ENCODE measurements around the gene ANKMY2. TPM values are rescaled to one million over a fixed set of nuclear protein-coding genes. Genes with fewer than 3 reads are reported as not detected.

Gene ANKMY2
- total RNA-seq, 2 donors from 2014 or later, result 8.6 to 12.5 TPM

GRCh38 chr7:16558761-16559302 is 86.7 kb downstream of the ANKMY2 start:
- no peaks in the 10 kb centered on the region for H3K27me3 ChIP-seq
- ATAC-seq (no peak), DNase-seq (no peak)

GRCh38 chr7:16556359-16556758 is 89.2 kb downstream of the ANKMY2 start:
- intact Hi-C loops (cut with DNase I), result no loop called here
- DNase-seq (no peak), ATAC-seq (no peak)
- Histone ChIP-seq H3K9me3 (no peaks in the 10 kb centered on the region), H3K36me3 (replicated peaks in 1 of 2; ENCODE audit: insufficient read depth in 1 of 2, low read depth in 2 of 2) (no peaks in the 10 kb centered on the region), H3K27ac (no peak overlapping the region), H3K4me3 (no peak overlapping the region), H3K4me1 (no peaks in the 10 kb centered on the region), H3K27me3 (no peaks in the 10 kb centered on the region)
- no peak for TF ChIP-seq POLR2A (IDR thresholded peaks at IDR 0.05)
- TF ChIP-seq CTCF (IDR thresholded peaks at IDR 0.05), result no peak
- 44 to 67% methylated on average over 2 of the region's 2 CpGs for WGBS, 2 donors

More at GRCh38 chr7:16558761-16559302, 86.7 kb downstream of the ANKMY2 start:
- no peak overlapping the region for H3K4me3 ChIP-seq
- H3K4me1 ChIP-seq, result no peaks in the 10 kb centered on the region
- 85 to 94% methylated on average over 4 of the region's 4 CpGs for WGBS, 2 donors
- intact Hi-C loops (cut with DNase I), result no loop called here
- no peak overlapping the region for H3K27ac ChIP-seq
- no peaks in the 10 kb centered on the region for H3K36me3 ChIP-seq (replicated peaks in 1 of 2; ENCODE audit: insufficient read depth in 1 of 2, low read depth in 2 of 2)
- H3K9me3 ChIP-seq, result no peaks in the 10 kb centered on the region
- TF ChIP-seq CTCF (IDR thresholded peaks at IDR 0.05), result no peak

GRCh38 chr7:16554518-16555236 is 90.9 kb downstream of the ANKMY2 start:
- 43 to 47% methylated on average over 10 of the region's 10 CpGs for WGBS, 2 donors

GRCh38 chr7:16550671-16551070 is 94.9 kb downstream of the ANKMY2 start:
- H3K9me3 ChIP-seq, result no peaks in the 10 kb centered on the region
- no peak overlapping the region for H3K4me3 ChIP-seq
- H3K27ac ChIP-seq, result no peak overlapping the region
- DNase-seq, result no peak
- H3K4me1 ChIP-seq, result no peaks in the 10 kb centered on the region
- intact Hi-C loops (cut with DNase I), result no loop called here
- WGBS, 2 donors, result 58 to 77% methylated on average over 1 of the region's 1 CpG
- TF ChIP-seq POLR2A (IDR thresholded peaks at IDR 0.05), result no peak
- TF ChIP-seq CTCF (IDR thresholded peaks at IDR 0.05), result no peak
- no peaks in the 10 kb centered on the region for H3K36me3 ChIP-seq (replicated peaks in 1 of 2; ENCODE audit: insufficient read depth in 1 of 2, low read depth in 2 of 2)
- no peaks in the 10 kb centered on the region for H3K27me3 ChIP-seq
- no peak for ATAC-seq

More at GRCh38 chr7:16554518-16555236, 90.9 kb downstream of the ANKMY2 start:
- no peaks in the 10 kb centered on the region for H3K4me1 ChIP-seq
- H3K36me3 ChIP-seq (replicated peaks in 1 of 2; ENCODE audit: insufficient read depth in 1 of 2, low read depth in 2 of 2), result no peaks in the 10 kb centered on the region
- ATAC-seq, result peak; percentile 99
- intact Hi-C loops (cut with DNase I), result no loop called here
- peak overlapping the region in 3 of 4 donors; percentile 21 to 46 (median 32) for H3K27ac ChIP-seq
- peak; percentile 63 to 81 (median 72) for DNase-seq
- TF ChIP-seq POLR2A (IDR thresholded peaks at IDR 0.05) (no peak), CTCF (IDR thresholded peaks at IDR 0.05) (no peak)
- H3K9me3 ChIP-seq, result no peaks in the 10 kb centered on the region
- H3K27me3 ChIP-seq, result no peaks in the 10 kb centered on the region
- no peak overlapping the region for H3K4me3 ChIP-seq

Other genes starting within 250 kb of the ANKMY2 start
- gene CRPPA, start 224.2 kb downstream of the ANKMY2 start, total RNA-seq, result 1 to 10 TPM in 1 of 2 donors, under 1 TPM in 1; 0.66 to 1.0 TPM
- gene SOSTDC1, start 180.0 kb downstream of the ANKMY2 start, total RNA-seq, result not detected
- not detected for gene LRRC72, start 118.9 kb downstream of the ANKMY2 start, total RNA-seq
- gene BZW2, start 427 bp upstream of the ANKMY2 start, total RNA-seq, result 10 to 100 TPM; 27.0 to 41.5 TPM
- 10 to 100 TPM; 24.7 to 50.8 TPM for gene TSPAN13, start 108.0 kb upstream of the ANKMY2 start, total RNA-seq
- 10 to 100 TPM in 1 of 2 donors, 1 to 10 TPM in 1; 6.3 to 20.0 TPM for gene AGR2, start 159.2 kb upstream of the ANKMY2 start, total RNA-seq
- 10 to 100 TPM in 1 of 2 donors, not detected in 1; 13.2 TPM for gene AGR3, start 236.2 kb upstream of the ANKMY2 start, total RNA-seq